Activated CD4-positive, alpha-beta T cell treated with anti-CD3 and anti-CD28 coated beads, Interleukin-10, Interleukin-2, amounts not matched to agents 100 ng/mL and 50 ng/mL, durations not matched to agents 16 hours and 8 hours (primary cell): ENCODE measurements around the gene PTPRD.
"Not testable (repeated sequence)": the region's sequence is repeated elsewhere in the genome, so short reads cannot be mapped to it uniquely, and the experiment has no call there.

Experiments
- DNase-seq: peaks from one replicate; pipeline ENCODE4 v3.0.0-alpha.2; 2020

Gene PTPRD

DNA sequence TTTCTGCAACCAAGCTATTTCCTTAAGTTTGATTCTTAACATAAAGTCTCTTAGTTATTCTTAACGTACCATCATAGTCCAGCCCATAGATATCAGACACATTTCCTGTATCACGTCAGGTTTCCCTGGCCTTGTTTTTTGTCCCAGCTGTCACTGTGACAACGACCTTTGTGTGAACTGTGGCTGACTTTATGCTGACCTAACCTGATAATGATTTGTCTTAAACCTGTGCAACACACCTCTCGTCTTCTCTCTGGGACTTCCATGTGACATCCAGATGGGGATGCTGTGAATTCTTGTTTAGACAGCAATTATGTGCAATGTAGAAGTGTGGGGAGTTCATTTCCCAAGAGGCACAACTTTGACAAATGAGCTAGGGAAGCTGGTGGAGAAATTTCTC, 662.8 kb downstream of the PTPRD start:
- no peak for DNase-seq

DNA sequence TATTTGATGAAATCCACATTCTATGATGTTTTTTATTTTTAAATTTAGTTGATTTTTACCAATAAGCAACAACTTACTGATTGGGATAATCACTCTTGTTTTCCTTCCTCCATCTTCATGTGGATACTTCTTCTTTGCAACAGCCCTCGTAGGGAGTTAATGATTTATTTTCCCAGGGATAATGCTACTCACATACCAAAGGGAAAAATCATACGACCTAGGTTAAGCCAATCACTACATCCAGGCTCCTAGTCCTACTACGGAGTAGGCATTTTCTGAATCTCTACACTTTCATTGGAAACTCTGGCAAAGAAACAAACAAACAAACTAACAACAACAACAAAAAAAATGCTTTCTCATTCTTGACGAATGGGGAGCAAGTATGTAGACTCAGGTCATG, 663.4 kb downstream of the PTPRD start:
- DNase-seq, result no peak

DNA sequence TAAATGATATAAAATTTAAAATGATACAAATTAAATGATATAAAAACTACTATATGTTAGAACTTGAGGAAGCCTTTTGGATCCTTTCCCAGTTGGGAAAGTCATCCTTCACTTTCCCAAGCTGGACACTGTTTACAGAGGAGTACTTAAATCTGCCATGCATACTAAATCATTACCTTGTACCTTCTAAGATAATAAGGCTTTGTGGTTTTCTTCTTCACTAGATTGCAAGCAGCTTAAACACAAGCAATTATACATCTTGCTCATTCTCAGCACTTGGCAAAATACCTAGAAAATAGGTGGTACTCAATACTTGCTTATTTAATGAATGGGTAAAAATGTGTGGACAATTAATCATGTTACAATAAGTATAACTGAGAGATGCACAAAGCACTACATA, 666.8 kb downstream of the PTPRD start:
- DNase-seq, result no peak

DNA sequence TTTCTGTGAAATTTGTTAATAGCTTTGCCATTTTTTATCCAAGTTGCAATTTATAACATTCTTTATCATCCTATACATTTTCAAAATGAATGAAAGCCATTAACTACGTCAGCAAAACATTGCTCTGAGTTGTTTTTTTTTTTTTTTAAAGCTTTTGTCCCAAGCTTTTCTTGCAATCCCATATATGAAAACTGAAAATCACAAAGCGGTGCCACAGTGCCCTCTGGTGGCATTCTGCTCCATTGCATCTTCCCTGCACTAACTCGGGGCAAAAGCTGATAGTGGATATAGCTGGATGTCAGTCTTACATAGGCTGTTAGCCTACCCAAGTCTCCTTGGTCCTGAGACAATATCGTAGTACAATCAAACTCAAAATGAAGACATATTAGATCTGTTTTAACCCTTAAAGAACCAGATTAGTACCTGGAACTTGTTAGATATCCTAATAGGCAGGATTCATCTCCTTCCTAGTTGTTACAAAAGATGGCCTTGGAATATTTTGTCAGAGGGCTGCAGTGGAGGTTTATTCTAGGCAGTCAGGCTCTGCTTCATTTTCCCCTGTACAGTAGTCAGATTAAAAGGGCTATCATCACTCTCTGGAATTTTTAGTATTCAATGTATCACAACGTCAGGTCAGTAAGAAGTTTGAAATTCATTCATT, 669.9 kb downstream of the PTPRD start:
- DNase-seq, result peak; percentile 55

DNA sequence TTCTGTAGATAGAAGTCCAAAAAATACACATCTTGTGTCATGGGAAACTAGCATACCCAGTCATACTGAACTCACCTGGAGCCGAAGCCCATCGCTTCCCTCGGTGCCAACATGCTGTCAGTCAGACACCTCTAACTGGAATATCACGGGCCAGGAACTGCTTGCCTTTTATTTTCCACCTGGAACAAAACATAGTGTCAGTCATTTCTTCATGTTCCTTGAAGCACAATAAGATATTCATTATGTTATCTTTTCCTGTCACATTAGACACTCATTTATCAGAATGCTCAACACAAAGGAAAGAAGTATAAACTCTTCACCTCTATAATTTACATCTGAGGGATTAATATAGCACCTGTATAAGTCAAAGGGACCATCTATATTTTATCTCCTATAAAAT, 674.4 kb downstream of the PTPRD start:
- no peak for DNase-seq

DNA sequence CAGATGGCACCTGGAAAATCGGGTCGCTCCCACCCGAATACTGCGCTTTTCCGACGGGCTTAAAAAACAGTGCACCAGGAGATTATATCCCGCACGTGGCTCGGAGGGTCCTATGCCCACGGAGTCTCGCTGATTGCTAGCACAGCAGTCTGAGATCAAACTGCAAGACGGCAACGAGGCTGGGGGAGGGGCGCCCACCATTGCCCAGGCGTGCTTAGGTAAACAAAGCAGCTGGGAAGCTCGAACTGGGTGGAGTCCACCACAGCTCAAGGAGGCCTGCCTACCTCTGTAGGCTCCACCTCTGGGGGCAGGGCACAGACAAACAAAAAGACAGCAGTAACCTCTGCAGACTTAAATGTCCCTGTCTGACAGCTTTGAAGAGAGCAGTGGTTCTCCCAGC, 681.3 kb downstream of the PTPRD start:
- DNase-seq, result not testable (repeated sequence)

DNA sequence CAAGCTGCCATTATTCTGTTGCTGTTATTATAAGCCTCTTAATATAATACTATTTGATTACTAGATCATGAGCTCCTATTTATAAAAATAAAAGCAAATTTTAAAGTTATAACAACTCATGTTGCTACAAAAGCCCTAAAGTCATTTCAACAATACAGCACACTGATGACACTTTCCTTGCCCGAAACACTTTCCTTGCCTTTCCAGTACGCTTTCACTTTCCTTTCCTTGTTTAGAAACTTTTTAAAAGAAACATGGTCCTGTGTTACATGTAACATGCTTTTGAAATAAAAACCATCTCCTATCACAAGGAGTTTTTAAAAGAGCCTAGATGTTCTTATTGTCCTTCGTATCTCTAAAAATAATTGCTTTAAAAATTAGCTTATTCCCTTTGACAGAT, 688.4 kb downstream of the PTPRD start:
- no peak for DNase-seq

DNA sequence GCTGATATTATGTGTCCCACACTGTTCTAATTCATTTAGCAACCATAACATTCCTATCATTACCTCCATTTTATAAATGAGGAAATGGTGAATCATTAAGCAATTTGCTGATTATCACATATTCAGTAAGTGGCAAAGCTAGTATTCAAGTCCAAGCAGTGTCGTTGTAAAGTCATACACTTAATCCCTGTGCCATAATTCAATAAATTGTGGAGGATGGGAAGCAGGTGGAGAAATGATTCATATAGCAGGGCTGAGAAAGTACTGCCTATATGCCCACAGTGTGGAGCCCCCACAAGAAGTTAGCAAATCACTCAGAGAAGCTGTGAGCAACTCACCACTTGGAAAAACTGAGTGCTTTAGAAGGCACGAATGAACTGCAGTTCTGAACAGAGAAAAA, 691.0 kb downstream of the PTPRD start:
- no peak for DNase-seq

DNA sequence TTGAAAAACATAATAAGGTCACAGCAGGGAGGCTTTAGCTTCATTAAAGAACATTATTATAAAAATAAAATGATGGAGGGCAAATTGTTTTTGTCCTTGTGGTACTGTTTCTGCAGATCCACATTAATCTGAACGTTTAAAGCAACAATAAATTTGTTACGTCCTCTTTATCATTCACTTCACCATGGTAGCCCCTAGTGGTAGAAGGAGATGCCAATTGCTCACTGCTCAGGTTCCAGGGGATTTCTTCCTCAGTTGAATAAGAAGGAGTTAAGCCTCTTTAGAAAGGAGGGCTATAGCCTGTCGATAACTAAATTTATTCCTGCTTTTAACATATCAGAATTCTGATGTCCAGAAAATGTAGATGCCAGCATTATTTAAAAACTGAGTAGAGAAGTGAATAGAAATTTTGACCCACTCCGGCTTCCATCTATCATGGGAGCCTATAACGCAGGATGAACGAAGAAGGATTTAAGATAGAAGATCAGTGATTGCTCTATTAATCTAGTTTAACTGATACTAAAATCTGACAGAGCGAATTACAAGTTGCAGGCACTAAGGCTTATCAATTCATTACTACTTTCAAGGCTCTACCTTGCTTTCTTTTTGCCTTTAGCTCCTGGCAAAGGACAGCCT, 692.3 kb downstream of the PTPRD start:
- DNase-seq, result no peak

DNA sequence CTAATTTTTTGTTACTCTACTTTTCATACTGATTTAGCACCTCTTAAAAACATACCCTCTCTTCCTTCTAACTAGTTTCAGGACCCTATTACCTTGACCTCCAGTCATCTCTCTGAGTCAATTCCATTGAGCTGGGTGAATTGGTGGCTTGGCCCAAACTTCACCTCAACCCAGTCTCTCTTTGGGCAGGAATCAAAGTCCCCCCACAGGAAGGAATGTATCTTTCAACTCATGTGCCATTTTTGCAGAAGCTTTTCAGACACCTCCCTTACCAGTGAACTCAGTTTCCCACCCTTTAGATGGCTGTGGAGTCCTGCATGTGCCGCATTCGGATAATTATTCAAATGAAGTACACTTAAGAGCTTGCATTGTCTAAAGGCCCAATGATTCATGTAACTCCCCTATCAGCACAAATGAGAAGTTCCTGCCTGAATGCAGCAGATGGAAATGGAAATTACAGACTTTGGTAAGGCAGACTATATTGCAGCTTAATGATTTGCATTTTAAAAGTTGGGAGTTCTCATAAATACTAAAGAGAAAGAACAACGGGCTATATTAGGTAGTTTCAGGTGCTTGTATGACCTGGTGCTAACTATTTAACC, 693.5 kb downstream of the PTPRD start:
- no peak for DNase-seq

DNA sequence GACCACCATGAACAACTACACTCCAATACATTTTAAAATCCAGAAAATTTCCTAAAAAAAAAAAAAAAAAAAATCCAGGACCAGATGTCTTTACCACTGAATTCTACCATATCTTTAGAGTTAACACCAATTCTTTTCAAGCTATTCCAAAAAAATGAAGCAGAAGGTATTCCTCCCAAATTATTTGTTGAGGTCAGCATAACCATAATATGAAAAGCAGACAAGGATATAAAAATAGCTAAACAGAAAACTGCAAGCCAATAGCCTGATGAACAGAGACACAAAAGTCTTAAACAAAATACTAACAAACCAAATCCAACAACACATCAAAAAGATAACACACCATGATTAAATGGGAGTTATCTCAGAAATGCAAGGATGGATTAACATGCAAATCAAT, 695.4 kb downstream of the PTPRD start:
- no peak for DNase-seq

DNA sequence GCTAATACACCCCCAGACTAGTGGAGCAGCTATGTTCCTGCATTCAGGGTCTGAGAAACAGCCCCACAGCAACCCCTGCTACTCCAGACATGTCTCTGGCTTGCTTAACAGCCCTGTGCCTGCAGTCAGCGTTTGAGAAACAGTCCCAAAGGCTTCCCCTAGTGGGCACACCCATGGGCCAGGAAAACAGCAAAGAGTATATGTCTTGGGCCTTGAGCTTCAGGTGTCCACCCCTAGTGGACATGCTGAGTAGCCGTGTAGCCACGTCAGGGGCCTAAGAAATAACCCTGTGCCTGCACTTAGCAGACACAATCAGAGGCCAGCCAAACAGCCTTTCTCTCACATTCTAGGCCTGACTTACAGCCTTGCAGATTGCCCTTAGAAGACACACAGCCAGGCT, 698.6 kb downstream of the PTPRD start:
- DNase-seq, result no peak

DNA sequence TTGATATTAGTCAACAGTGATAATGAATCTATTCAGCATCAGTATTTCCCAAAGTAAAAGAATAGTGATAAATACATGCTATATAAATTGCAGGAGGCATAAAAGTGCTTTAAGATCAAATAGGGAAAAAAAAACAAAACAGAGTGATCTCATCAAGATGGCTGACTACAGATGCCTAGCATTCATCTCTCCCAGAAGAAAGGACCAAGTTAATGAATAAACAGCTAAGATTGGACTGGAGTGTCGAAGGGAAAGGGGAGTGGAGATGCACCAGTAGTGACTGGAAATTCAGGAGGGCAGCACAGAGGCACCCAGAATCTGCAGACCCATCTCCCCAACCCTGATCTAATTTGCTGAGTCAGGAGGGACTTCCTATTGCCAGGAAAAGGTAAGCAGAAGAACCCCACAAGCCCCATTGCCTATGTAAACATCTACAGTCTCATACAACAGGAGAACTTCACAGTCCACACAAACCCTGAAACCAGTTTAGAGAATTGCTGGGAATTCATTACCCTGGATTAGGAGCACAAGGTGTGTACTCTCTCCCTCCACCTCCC, 699.4 kb downstream of the PTPRD start:
- no peak for DNase-seq

DNA sequence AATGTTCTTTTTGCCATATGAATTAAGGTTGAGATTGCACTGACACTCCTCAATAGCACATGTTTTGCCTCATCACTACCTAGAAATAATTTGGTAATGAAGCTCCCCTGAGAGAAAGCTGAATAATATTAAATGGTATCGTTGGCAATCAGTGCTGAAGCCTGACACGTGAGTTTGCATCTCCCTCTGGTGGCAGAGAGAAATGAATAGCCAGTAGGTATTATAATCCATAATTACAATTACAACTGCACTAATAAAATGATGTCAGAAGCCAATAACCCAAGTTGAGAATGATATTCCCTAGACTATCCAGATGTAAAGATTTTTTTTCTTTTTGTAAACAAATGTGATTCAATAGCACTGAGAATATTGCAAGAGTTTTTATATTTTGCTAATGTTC, 700.3 kb downstream of the PTPRD start:
- no peak for DNase-seq

DNA sequence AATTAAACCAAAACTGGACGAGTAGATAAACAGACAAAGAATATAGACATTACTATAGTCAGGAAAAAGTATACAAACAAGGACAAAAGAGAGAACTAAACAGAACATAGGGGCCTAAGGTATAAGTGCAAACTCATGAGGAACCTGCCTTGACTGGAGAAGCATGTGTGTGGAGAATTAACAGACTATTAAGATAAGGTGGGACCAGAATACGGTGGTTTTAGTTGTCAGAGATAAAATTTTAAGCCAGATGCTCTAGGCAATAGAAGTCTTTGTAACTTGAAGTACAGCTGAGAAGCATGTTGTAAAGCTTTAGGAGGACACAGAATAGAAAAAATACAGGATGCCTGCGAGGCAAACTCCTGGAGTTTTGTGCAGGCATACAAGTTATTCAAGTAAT, 707.1 kb downstream of the PTPRD start:
- no peak for DNase-seq

DNA sequence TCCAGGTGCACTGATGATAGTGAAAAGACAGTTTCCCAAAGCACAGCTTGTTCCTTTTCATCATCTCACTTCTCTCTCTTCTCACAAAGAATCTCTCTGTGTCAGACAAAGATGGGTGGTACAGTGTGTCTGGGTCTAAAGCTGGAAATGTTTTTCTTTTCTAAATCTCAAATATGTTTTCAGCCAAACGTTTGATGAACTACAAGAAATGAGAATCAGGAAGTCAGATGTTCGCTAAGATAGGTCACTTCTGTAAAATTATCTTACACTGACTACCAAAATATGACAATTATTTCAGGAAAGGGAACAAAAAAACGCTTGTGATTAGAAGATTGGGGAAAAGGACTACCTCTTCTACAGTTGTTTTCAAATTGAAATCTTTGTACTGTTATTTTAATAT, 708.8 kb downstream of the PTPRD start:
- no peak for DNase-seq

DNA sequence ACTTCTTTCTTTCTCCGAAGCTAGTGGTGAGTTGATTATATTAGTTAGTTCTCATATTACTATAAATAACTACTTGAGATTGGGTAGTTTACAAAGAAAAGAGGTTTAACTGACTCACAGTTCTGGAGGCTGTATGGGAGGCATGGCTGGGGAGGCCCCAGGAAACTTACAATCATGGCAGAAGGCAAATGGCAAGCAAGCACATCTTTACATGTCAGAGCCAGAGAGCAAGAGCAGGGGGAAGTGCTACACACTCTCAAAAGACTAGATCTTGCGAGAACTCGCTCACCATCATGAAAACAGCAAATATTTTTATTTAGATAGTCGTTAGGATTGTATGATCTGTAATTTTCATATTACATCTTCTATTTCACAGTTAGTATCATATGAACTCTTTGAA, 711.2 kb downstream of the PTPRD start:
- DNase-seq, result no peak

DNA sequence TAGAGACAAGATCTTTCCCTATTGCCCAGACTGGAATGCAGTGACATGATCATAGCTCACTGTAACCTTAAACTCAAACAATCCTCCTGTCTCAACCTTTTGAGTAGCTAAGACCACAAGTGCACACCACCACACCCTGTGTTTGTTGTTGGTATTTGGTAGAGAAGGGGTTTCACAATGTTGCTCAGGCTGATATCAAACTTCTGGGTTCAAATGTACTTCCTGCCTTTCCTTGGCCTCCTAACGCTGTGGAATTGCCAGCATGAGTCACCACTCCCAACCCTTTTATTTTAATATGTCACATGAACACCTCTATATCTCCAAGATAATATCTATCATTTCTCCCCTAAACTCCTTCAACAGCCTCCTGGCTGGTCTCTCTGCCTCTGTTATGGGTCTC, 719.0 kb downstream of the PTPRD start:
- no peak for DNase-seq

DNA sequence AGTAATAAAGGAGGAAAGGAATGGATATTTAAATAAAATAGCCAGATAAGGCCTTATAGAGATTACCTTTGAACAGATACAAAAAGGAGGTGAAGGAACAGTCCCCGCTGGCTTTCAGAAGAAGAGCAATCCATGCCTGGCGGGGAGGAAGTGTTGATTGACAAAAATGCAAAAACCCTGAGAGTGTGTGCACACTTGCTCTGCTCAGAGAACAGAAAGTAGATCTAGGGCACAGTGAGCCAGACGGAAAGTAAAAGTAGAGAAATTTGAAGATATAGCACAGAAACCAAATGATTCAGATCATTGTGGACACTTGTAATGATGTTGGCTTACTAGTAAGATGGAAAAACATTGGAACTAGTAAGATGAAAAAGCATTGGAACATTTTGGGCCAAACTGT, 720.6 kb downstream of the PTPRD start:
- DNase-seq, result no peak

DNA sequence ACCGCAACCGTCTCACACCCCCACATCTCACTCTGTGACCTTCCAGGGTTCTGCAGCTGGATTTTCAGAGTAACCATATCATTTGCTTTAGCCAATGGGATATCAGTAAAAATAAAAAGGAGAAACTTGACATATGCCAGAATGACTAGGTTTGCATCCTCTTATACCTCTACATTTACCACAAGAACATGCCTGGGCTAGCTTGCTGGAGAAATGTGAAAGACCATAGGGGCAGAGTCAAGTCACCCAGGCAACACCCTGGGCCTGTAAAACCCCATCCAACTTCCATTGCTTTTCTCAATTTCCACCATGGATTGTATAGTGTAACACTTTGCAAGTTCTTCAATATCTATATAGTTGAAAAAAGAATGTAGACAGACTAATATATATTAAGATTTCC, 731.1 kb downstream of the PTPRD start:
- DNase-seq, result no peak

DNA sequence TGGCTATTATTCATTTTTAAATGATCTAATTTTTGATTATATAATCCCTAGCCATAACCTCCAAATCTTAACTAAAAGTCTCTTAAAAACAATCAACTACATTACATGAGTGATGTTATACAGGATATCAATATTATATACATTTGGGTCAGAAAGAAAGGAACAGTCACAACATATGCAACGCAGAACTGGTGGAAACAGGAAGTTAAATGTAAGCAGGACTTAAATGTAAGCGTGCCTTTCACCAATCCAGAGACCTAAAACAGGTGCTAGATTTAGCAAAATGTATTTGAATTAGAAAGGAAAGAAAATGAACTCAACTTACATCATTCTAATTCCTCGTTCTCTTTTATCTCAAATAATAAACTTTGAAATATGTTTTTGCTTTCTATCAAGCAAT, 738.5 kb downstream of the PTPRD start:
- no peak for DNase-seq

DNA sequence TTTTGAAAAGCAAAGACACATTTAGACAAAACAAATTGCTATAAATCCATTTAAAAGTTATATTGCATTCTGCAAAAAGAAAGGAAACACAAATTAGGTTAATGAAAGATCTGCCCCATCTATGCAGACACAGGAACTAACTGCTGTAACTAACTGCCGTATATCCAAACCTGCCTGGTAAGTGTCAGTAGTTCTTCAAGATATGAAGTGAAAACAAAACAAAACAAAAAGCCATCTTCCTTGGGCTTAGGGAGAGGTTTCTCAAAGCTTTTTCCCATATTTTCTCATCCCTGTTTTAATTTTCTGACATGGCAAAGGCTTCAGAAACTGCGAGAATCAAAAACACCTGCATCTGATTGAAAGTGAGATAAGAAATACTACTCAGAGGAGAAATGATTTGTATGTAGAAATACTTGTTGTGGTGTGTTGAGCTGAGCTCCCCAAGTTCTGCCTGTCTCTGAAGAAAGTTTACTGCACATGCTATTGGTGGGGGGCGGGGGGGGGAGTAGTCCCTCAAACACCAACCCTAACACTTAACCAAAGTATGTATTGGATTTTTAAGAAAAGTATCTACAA, 750.5 kb downstream of the PTPRD start:
- DNase-seq, result no peak

DNA sequence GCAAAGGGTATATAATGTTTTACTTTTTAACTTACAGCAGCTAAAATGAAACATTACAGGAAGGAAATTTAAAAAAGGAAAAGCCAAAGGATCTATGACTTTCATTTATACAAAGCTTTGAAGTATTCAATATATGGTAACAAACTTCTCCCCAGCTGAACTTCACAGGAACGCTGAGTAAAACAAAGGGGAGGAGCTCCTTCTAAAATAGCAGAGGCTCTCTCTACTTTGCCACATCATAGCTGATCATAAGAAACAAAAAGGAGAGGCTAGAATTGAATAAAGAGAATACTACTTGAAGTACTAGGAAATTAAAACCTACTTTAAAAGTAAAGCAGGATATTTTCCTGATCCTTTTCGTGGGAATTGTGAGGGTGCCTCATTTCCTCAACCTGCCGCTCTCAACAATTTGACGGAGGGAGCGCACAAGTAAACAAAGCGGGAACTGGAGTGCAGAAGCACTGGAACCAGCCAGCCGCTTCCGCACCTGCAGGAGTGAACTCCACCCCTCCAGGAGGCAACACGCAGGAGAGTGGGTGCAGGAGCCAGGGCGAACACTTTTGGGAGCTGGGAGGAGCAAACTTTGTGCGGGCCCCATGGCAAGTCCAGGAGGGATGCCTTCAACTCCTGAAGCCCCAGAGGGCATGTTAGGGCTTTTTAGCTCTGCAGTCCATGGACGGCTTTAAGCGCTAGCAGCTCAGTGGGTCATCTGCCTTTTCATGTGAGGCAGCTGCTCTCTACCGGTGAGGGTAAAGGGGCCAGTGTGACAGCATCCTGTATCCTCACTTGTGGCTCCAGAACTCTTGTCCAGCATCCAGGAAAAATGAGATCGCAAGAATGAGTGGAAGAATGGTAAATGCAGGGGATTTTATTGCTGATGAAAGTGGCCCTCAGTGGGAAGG, 757.4 kb downstream of the PTPRD start:
- no peak for DNase-seq
